ENCODE results near the gene FOXO6. TPM values are rescaled to one million over a fixed set of nuclear protein-coding genes. Genes with fewer than 3 reads are reported as not detected.
A peak's percentile ranks its signal among the peaks of the same experiment; 100 is the strongest.

The FOXO6 gene
- total RNA-seq, 1 experiment from 2014 or later: 9.0 TPM

DNA sequence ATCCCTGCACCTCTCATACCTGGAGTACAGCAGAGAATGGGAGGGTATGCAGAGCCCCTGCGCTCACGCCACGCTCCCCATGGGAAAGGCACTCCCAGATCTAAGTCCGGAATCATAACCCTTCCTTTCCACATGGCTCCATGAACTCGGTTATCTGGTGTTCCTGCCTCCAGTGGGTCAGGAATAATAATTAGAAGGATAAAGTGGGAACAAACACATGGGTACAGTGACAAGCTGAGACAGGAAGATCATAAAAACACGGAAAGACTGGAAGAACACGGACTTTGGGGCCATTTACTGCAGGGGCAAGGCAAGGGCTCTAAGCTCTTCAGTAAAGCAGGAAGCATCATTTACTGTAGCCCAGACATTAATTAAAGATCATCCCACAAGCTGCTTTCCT is 48.6 kb downstream of the FOXO6 start:
- no peaks in the 10 kb centered on the region for H3K36me3 ChIP-seq (ENCODE audit: low read depth)
- H3K79me2 ChIP-seq (ENCODE audit: low read depth): no peaks in the 10 kb centered on the region
- H3K4me1 ChIP-seq (replicated peaks; ENCODE audit: insufficient read depth): peaks cover 5% of the 10 kb centered on the region; the same call in 1 of the 2 replicates
- H4K20me1 ChIP-seq (ENCODE audit: insufficient read depth): no peaks in the 10 kb centered on the region
- H3K4me2 ChIP-seq: no peak overlapping the region
- no peaks in the 10 kb centered on the region for H3K9me2 ChIP-seq (ENCODE audit: insufficient read depth)
- H3K27ac ChIP-seq: no peak overlapping the region
- TF ChIP-seq, protein P1, sequence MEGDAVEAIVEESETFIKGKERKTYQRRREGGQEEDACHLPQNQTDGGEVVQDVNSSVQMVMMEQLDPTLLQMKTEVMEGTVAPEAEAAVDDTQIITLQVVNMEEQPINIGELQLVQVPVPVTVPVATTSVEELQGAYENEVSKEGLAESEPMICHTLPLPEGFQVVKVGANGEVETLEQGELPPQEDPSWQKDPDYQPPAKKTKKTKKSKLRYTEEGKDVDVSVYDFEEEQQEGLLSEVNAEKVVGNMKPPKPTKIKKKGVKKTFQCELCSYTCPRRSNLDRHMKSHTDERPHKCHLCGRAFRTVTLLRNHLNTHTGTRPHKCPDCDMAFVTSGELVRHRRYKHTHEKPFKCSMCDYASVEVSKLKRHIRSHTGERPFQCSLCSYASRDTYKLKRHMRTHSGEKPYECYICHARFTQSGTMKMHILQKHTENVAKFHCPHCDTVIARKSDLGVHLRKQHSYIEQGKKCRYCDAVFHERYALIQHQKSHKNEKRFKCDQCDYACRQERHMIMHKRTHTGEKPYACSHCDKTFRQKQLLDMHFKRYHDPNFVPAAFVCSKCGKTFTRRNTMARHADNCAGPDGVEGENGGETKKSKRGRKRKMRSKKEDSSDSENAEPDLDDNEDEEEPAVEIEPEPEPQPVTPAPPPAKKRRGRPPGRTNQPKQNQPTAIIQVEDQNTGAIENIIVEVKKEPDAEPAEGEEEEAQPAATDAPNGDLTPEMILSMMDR (conservative IDR thresholded peaks at IDR 0.05): no peak
- TF ChIP-seq EZH2 (IDR thresholded peaks at IDR 0.05; ENCODE audit: low read depth): no peak
- DNase-seq: no peak
- intact Hi-C loops (cut with micrococcal nuclease; ENCODE audit: unreplicated experiment): no loop called here
- BruUV-seq (replicated peaks): no TSS peak
- POLR2A ChIA-PET (ENCODE audit: unreplicated experiment): no interaction called here
- peaks cover 16% of the 10 kb centered on the region; the same call in 1 of the 2 replicates for H3K27me3 ChIP-seq (ENCODE audit: insufficient read depth, low read depth)
- CTCF ChIA-PET: no interaction called here
- H2AFZ ChIP-seq: no peak overlapping the region
- H3K9me3 ChIP-seq (ENCODE audit: insufficient read depth, low read depth): no peaks in the 10 kb centered on the region
- no peak overlapping the region for H3K4me3 ChIP-seq
- peaks cover 7% of the 10 kb centered on the region for H3F3A ChIP-seq (ENCODE audit: insufficient read depth, low read depth)

DNA sequence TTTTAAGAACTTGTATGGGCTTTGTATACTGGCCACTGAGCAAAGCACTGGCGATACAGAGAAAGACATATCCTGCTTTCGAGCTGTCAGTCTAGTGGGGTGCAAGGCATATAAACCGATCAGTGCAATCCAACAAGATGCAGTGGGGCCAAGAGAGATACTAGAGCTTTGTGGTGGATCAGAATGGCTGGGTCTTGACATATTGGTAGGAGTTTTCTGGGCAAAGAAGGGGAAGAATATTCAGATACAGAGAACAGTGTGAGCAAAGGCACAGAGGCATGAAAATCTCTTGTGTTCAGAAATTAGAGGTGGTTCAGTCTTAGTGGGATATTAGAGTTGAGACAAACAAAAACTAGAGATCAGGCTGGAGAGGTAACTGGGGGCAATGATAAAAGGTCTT is 49.2 kb downstream of the FOXO6 start:
- Histone ChIP-seq H3K79me2 (ENCODE audit: low read depth) (no peaks in the 10 kb centered on the region), H3K27ac (no peak overlapping the region), H3K4me3 (no peak overlapping the region), H3K9me2 (ENCODE audit: insufficient read depth) (no peaks in the 10 kb centered on the region), H3K4me2 (no peak overlapping the region), H3F3A (ENCODE audit: insufficient read depth, low read depth) (peaks cover 14% of the 10 kb centered on the region), H3K4me1 (replicated peaks; ENCODE audit: insufficient read depth) (peaks cover 12% of the 10 kb centered on the region), H3K36me3 (ENCODE audit: low read depth) (no peaks in the 10 kb centered on the region), H3K27me3 (ENCODE audit: insufficient read depth, low read depth) (peaks cover 16% of the 10 kb centered on the region; the same call in 1 of the 2 replicates), H2AFZ (no peak overlapping the region), H3K9me3 (ENCODE audit: insufficient read depth, low read depth) (no peaks in the 10 kb centered on the region), H4K20me1 (ENCODE audit: insufficient read depth) (no peaks in the 10 kb centered on the region)
- DNase-seq: no peak
- intact Hi-C loops (cut with micrococcal nuclease; ENCODE audit: unreplicated experiment): no loop called here
- BruUV-seq (replicated peaks): no TSS peak
- POLR2A ChIA-PET (ENCODE audit: unreplicated experiment): no interaction called here
- TF ChIP-seq, protein P1 (conservative IDR thresholded peaks at IDR 0.05): no peak
- no peak for TF ChIP-seq EZH2 (IDR thresholded peaks at IDR 0.05; ENCODE audit: low read depth)
- CTCF ChIA-PET: no interaction called here

DNA sequence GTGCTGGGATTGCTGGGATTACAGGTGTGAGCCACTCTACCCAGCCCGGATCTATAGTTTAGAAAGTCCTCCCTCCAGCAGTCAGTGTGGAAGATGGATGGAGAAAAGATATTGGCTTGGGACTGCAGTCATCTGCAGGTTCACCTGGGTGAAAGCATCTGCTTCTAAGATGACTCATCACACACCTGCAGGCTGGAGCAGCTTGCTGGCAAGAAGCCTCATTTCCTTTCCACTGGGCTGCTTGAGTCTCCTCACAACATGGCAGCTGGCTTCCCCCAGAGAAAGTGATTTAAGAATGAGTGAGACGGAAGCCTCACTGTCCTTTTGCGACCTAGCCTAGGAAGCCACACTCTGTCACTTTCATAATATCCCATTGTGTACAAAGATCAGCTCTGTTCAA is 50.0 kb downstream of the FOXO6 start:
- no peak overlapping the region for H3K4me2 ChIP-seq
- intact Hi-C loops (cut with micrococcal nuclease; ENCODE audit: unreplicated experiment): no loop called here
- no peaks in the 10 kb centered on the region for H3K79me2 ChIP-seq (ENCODE audit: low read depth)
- peaks cover 17% of the 10 kb centered on the region for H3F3A ChIP-seq (ENCODE audit: insufficient read depth, low read depth)
- no peaks in the 10 kb centered on the region for H4K20me1 ChIP-seq (ENCODE audit: insufficient read depth)
- no peak overlapping the region for H3K27ac ChIP-seq
- peaks cover 16% of the 10 kb centered on the region; the same call in 1 of the 2 replicates for H3K27me3 ChIP-seq (ENCODE audit: insufficient read depth, low read depth)
- no peaks in the 10 kb centered on the region for H3K36me3 ChIP-seq (ENCODE audit: low read depth)
- no peak overlapping the region for H2AFZ ChIP-seq
- H3K9me2 ChIP-seq (ENCODE audit: insufficient read depth): no peaks in the 10 kb centered on the region
- CTCF ChIA-PET: no interaction called here
- POLR2A ChIA-PET (ENCODE audit: unreplicated experiment): no interaction called here
- TF ChIP-seq, protein P1 (conservative IDR thresholded peaks at IDR 0.05): no peak
- TF ChIP-seq EZH2 (IDR thresholded peaks at IDR 0.05; ENCODE audit: low read depth): no peak
- BruUV-seq (replicated peaks): no TSS peak
- peaks cover 20% of the 10 kb centered on the region for H3K4me1 ChIP-seq (replicated peaks; ENCODE audit: insufficient read depth)
- H3K9me3 ChIP-seq (ENCODE audit: insufficient read depth, low read depth): no peaks in the 10 kb centered on the region
- H3K4me3 ChIP-seq: no peak overlapping the region
- DNase-seq: peak; percentile 59 to 69

Measured in PC-9 (cell line).